Stimulated activated CD4-positive, alpha-beta T cell treated with anti-CD3 and anti-CD28 coated beads, TNF-alpha, amount 100 ng/mL, for 48 hours (primary cell): Measurements from ENCODE around the gene OCSTAMP.

Experiments used
- DNase-seq, 3 donors: peaks; one replicate each; pipeline ENCODE4 v3.0.0-alpha.2; 2020; ENCODE audit warnings: low read depth in 3 of 3

The OCSTAMP gene

DNA sequence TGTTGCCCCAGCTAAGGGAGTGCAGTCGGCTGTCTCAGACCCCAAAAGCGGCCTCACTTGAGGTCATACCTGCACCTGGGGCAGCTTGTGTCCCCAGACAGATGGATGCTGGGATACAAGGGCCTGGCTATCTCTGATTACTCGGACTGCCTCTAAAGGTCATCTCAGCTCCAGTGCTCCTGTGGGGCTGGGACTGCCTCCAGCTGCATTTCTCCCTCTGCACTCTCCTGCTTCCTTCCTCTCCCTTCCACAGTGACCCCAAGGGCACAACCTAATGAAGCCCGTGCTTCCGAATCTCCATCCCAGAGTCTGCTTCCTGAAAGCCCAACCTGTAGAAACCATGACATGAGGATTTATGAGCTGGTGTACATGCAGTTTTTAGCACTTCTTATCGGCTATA, 22.8 kb upstream of the OCSTAMP start:
- no peak for DNase-seq

- no peak for DNase-seq
These were observed 22.3 kb upstream of the OCSTAMP start for GRCh38 chr20:46572790-46573189.

GRCh38 chr20:46572153-46572552, 21.7 kb upstream of the OCSTAMP start:
- no peak for DNase-seq

DNA sequence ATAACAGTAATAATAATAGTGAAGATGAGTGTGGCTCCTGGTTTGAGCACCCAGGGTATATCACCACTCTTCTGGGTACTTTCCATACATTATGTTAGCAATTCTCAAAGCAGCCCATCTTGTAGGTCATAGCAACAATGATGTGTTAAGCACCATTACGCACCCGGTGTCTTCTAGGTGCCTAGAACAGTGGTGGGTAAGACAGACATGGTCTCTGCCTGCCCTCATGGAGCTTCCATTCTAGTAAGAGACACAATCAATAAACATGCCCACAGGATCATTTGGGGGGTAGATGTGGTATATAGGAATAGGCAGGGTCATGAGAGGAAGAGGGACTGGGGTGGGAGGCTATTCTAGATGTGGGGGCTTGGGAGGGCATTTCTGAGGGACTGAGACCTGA, 21.0 kb upstream of the OCSTAMP start:
- no peak for DNase-seq

DNA sequence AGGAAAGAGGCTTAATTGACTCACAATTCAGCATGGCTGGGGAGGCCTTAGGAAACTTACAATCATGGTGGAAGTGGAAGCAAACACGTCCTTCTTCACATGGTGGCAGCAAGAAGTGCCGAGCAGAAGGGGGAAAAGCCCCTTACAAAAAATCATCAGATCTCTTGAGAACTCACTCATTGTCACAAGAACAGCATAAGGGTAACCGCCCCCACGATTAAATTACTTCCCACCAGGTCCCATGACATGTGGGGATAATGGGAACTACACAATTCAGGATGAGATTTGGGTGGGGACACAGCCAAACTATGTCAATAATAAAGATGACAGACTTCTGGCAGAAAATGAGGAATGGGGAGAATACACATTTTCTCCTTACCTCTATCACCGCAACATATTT, 20.5 kb upstream of the OCSTAMP start:
- no peak for DNase-seq

DNA sequence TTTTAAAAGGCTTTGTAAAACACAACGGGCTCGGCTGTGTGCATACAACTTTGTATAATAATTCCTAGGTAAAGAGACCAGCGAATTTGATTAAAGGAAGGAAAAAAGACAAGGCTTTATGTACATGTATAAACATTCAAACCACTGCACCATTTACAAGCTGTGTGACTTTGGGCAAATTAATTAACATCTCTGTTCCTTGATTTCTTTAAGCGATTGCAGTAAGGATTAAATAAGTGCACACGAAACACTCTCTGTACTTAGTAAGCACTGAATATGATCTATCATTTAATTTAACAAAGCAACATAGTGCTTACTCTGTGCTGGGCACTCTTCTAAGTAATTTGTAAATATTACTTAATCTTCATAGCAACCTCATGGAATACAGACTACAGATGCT, 19.5 kb upstream of the OCSTAMP start:
- no peak for DNase-seq

GRCh38 chr20:46568570-46569129, 18.2 kb upstream of the OCSTAMP start:
- DNase-seq, result no peak

DNA sequence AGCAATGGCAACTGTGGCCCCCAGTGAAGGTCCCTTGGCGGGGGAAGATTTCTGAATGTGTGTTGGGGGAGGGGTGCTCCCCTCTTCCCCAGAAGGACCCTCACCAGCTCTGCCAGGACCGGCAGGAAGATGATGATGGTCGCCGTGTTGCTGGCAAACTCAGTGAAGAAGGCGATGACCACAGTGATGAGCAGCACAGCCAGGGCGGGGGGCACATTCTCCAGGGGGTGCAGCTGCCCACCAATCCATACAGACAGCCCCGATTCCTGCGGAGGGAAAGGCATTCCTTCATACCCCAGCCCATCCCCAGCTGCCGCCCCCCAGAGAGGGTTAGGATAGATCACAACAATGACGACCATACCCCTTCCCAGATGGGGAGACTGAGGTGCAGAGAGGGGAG, 15.7 kb upstream of the OCSTAMP start:
- DNase-seq, result no peak

GRCh38 chr20:46564241-46564957, 13.9 kb upstream of the OCSTAMP start:
- no peak for DNase-seq

- no peak for DNase-seq
These were observed 13.4 kb upstream of the OCSTAMP start for GRCh38 chr20:46563860-46564221.

DNA sequence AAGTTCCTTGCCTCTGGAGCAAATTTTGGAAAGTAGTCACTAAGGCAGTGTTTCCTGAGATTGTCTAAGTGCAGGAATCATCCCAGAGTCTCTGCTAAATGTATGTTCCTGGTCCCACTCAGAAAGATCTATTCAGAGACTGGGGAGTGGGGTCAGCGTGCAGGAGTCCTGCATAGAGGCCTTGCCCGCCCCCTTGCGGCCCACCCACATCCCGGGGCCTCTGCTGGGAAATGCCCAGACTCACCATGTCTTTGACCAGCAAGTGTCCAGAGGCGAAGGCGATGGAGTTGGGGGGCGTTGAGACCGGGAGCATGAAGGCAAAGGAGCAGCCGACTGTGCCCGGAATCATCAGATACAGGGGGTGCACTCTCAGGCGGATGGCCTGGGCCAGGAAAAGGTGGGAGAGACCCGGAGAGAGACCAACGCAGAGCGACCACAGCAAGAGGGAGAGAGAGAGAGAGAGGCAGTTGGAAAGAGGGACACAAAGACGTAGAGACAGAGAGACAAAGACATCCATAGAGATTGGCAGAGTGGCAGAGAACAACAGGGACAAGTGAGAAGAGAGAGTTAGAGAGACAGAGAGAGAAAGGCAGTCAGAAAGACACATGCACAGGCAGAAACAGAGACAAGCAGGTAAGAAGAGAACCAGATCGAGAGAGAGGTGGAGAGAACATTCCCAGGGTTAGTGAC, 12.9 kb upstream of the OCSTAMP start:
- DNase-seq, result no peak

DNA sequence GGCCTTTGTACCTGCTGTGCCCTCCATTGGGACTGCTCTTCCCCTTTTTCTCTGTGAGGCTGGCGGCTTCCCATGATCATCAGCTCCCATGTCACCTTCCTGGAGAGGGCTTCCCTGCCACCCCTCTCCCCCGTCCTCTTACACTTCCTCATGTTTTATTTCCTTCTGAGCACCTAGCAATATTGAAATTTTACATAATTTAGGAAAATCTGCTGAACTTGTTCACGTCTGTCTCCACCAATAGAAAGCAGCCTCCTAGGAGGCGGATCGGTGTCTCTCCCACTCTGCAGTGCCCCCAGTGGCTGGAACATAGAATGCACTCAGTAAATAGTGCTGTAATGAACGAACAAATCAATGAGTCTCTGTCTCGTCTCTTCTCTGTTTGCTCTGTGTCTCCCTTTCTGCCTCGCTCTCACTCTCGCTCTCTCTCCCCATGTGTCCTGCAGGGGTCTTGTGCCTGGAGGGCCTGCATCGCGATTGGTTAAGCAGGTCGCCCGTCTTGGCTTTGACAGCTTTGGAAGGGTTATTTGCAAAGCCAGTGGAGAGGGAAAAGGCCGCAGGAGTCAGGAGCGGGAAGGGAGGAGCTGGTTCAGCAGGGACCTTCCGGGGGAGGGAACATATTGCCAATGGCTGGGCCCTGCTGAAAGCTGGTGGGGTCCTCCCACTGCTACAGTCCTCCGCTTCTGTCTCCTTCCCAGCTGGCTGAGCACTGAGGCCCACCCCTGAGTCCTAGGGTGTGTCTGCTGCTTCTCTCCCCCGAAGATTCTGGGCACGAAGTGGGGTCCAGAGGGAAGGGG, 12.1 kb upstream of the OCSTAMP start:
- peak; percentile 35 to 51 (median 51) for DNase-seq

DNA sequence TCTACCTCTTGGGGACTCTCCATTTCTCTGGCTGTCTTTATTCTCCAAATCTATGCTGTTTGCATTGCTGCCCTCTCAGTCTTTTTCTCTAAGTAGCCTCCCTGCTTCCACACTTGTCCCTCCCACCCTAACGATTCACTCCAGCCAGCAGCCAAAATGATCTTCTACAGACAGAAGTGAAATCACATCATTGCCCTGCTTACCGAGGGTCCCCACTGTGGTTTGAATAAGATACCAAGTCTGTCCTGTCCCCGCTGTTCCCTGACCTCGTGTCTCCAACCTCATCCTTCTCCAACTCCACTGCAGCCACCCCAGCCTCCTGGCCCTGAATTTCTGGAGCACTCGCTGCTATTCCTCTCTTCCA, 11.5 kb upstream of the OCSTAMP start:
- no peak for DNase-seq

- DNase-seq, result no peak
These were observed 9.4 kb upstream of the OCSTAMP start for GRCh38 chr20:46559685-46560440.

DNA sequence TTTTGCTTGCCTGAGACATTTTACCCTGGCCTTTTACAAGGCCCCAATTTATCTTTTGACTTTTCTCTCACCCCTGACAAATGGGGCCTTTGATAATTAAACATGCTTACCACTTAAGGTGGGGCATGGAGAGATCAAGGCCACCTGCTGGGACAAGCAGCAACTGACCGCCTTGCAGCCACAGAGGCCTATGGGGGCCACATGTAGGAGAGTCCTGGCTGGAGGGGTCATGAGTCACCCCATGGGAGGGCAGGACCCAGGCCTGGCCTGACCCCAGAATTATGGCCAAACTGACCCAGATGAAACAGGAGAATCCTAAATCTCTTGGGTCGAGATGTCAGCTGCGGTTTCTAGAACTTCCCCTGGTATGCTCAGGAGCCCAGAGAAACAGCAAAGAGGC, 8.5 kb upstream of the OCSTAMP start:
- no peak for DNase-seq

DNA sequence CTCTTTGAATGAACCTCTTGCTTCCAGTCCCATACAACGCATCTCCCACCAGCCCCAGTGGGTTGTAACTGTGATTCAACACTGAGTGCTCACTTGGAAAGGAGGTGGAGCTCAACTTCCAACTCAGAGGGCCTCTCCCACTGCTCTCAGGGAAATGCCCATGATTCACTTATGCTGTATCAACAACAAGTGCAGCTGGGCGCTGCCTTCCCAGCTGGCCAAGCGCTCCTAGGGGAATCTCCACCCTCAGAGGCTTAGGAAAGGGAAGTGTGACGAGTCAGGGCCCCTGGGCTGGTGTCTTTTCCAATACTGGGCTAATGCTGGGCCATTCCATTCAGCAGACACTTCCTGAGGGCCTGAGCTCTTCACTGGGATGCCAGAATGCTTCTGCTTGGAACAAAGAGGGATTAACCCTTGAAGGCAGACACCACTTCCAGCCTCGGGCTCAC, 8.1 kb upstream of the OCSTAMP start:
- DNase-seq, result peak; percentile 27 to 62 (median 30)

- no peak for DNase-seq
These were observed 6.9 kb upstream of the OCSTAMP start for GRCh38 chr20:46557231-46557956.

GRCh38 chr20:46555370-46555956, 5.0 kb upstream of the OCSTAMP start:
- no peak for DNase-seq

GRCh38 chr20:46554828-46555227, 4.4 kb upstream of the OCSTAMP start:
- DNase-seq, result no peak

DNA sequence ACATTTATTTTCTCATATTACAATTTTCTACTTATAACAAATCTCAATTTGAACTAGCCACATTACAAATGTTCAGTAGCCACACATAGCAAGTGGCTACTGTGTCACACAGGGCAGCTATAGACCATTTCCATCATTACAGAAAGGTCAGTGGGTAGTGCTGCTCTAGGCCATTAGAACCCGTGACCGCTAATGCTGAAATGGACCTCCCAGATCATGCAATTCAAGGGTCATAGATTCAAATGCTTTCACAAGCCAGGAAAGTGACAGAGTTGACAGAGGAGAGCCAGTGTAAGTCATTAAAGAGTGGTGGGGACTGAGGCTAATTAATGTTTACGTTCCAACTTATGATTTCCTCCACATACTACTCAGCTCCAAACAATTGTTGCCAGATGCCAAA, 3.5 kb upstream of the OCSTAMP start:
- DNase-seq, result no peak
